Hematopoietic multipotent progenitor cell (in vitro differentiated cells): ENCODE measurements around the gene CLIC6. TPM values are rescaled to one million over a fixed set of nuclear protein-coding genes. Genes with fewer than 3 reads are reported as not detected.
"Not testable (repeated sequence)": the region's sequence is repeated elsewhere in the genome, so short reads cannot be mapped to it uniquely, and the experiment has no call there.

ENCODE experiments used
- DNase-seq, 3 donors: peaks; one replicate each; pipeline ENCODE4 v3.0.0-alpha.2; 2011 to 2015; ENCODE audit warnings: low read depth in 2 of 3, low spot score in 2 of 3
- total RNA-seq: library from RNA; depleted of rRNA; stranded (reverse); fragments of >200 nt; gene quantifications from one replicate; pipeline ENCODE4 v1.2.3, GENCODE V29; 2012

The CLIC6 gene
- total RNA-seq, 1 donor = under 0.01 TPM

GRCh38 chr21:34650861-34651431, 17.8 kb upstream of the CLIC6 start:
- no peak for DNase-seq

GRCh38 chr21:34651642-34652041, 17.2 kb upstream of the CLIC6 start:
- DNase-seq = no peak

GRCh38 chr21:34653522-34653921, 15.3 kb upstream of the CLIC6 start:
- DNase-seq = no peak

GRCh38 chr21:34661848-34662247, 6.9 kb upstream of the CLIC6 start:
- no peak for DNase-seq

- no peak for DNase-seq
Measured at GRCh38 chr21:34667761-34668160, 1.0 kb upstream of the CLIC6 start.

- peak in 1 of 3 donors; percentile 30 for DNase-seq
Measured at GRCh38 chr21:34669149-34669879, 520 bp downstream of the CLIC6 start.

GRCh38 chr21:34669880-34670219, 1.1 kb downstream of the CLIC6 start:
- not testable (repeated sequence) for DNase-seq

GRCh38 chr21:34670220-34670961, 1.6 kb downstream of the CLIC6 start:
- peak in 2 of 3 donors; percentile 41 to 49 for DNase-seq

GRCh38 chr21:34670962-34671348, 2.2 kb downstream of the CLIC6 start:
- peak in 1 of 3 donors; percentile 42 for DNase-seq

GRCh38 chr21:34671462-34671861, 2.7 kb downstream of the CLIC6 start:
- DNase-seq = no peak

- no peak for DNase-seq
Measured at GRCh38 chr21:34671891-34672290, 3.1 kb downstream of the CLIC6 start.

GRCh38 chr21:34673006-34673405, 4.2 kb downstream of the CLIC6 start:
- peak in 1 of 3 donors; percentile 25 for DNase-seq

GRCh38 chr21:34674468-34674867, 5.7 kb downstream of the CLIC6 start:
- no peak for DNase-seq

GRCh38 chr21:34675871-34676270, 7.1 kb downstream of the CLIC6 start:
- DNase-seq = no peak

- DNase-seq = peak in 1 of 3 donors; percentile 17
Measured at GRCh38 chr21:34679051-34679450, 10.3 kb downstream of the CLIC6 start.

GRCh38 chr21:34684174-34684876, 15.5 kb downstream of the CLIC6 start:
- DNase-seq = no peak

GRCh38 chr21:34687065-34687464, 18.3 kb downstream of the CLIC6 start:
- no peak for DNase-seq

GRCh38 chr21:34687745-34688144, 19.0 kb downstream of the CLIC6 start:
- DNase-seq = no peak

- no peak for DNase-seq
Measured at GRCh38 chr21:34688145-34688544, 19.4 kb downstream of the CLIC6 start.

- no peak for DNase-seq
Measured at GRCh38 chr21:34688715-34689114, 19.9 kb downstream of the CLIC6 start.
